HG03095 (cell line): ENCODE data around the gene WHRN.

Experiments used
- ATAC-seq: cut with Tn5 transposase; IDR thresholded peaks from one replicate; pipeline ENCODE4 v1.9.1; 2021; ENCODE audit warnings: moderate library complexity; ENCODE audit not compliant: unreplicated experiment

The WHRN gene

GRCh38 chr9:114515528-114515927, 10.3 kb upstream of the WHRN start:
- no peak for ATAC-seq

GRCh38 chr9:114513959-114514267, 8.6 kb upstream of the WHRN start:
- no peak for ATAC-seq

- no peak for ATAC-seq
These were observed 8.0 kb upstream of the WHRN start for GRCh38 chr9:114513055-114513958.

- ATAC-seq, result no peak
These were observed 7.0 kb upstream of the WHRN start for GRCh38 chr9:114511978-114512874.

- ATAC-seq, result no peak
These were observed 2.5 kb upstream of the WHRN start for GRCh38 chr9:114507726-114508125.

- no peak for ATAC-seq
These were observed 763 bp upstream of the WHRN start for GRCh38 chr9:114506082-114506390.

- no peak for ATAC-seq
These were observed 709 bp downstream of the WHRN start for GRCh38 chr9:114504341-114505186.

GRCh38 chr9:114503522-114504340, 1.5 kb downstream of the WHRN start:
- ATAC-seq, result no peak

- no peak for ATAC-seq
These were observed 2.3 kb downstream of the WHRN start for GRCh38 chr9:114503009-114503408.

- no peak for ATAC-seq
These were observed 3.2 kb downstream of the WHRN start for GRCh38 chr9:114501796-114502682.

GRCh38 chr9:114500697-114501292, 4.5 kb downstream of the WHRN start:
- ATAC-seq, result no peak

- ATAC-seq, result no peak
These were observed 5.2 kb downstream of the WHRN start for GRCh38 chr9:114499941-114500696.

GRCh38 chr9:114499528-114499927, 5.7 kb downstream of the WHRN start:
- ATAC-seq, result no peak

GRCh38 chr9:114497727-114498382, 7.4 kb downstream of the WHRN start:
- ATAC-seq, result no peak

- no peak for ATAC-seq
These were observed 8.0 kb downstream of the WHRN start for GRCh38 chr9:114497236-114497635.

GRCh38 chr9:114496011-114496410, 9.3 kb downstream of the WHRN start:
- ATAC-seq, result no peak

GRCh38 chr9:114494776-114495569, 10.3 kb downstream of the WHRN start:
- ATAC-seq, result no peak
